GM23338 (cell line): ENCODE measurements around the gene HS1BP3.

ENCODE experiments used
- CREB1 ChIP-seq: fragments of 250-450 bp; sonication (Bioruptor Pico); IDR thresholded peaks from 2 replicates; pipeline ENCODE4 v1.5.0; 2020; ENCODE audit warnings: low read depth, mild to moderate bottlenecking, moderate library complexity
- CTCF ChIP-seq, 2 experiments: fragments of 200-600 bp in 1 of 2; sonication (generic) in 1 of 2; conservative IDR thresholded peaks; 2 replicates each; pipeline versions ENCODE4 v1.5.1 to v1.6.1; 2016 to 2017; ENCODE audit warnings: antibody characterized with exemption in 2 of 2, low read depth in 2 of 2, mild to moderate bottlenecking in 2 of 2, moderate library complexity in 1 of 2
- EZH2 ChIP-seq: fragments of 200-600 bp; sonication (generic); IDR thresholded peaks from one replicate; pipeline ENCODE4 v1.8.0; 2017; ENCODE audit warnings: antibody characterized with exemption, mild to moderate bottlenecking, low read depth; ENCODE audit not compliant: unreplicated experiment
- EZH2phosphoT487 ChIP-seq: fragments of 200-600 bp; sonication (generic); IDR thresholded peaks from one replicate; pipeline ENCODE4 v1.8.1; 2018; ENCODE audit warnings: antibody characterized with exemption; ENCODE audit not compliant: unreplicated experiment
- POLR2AphosphoS5 ChIP-seq: IDR thresholded peaks from 2 replicates; pipeline ENCODE4 v1.6.1; 2016; ENCODE audit warnings: antibody characterized with exemption, low read depth
- REST ChIP-seq: IDR thresholded peaks from one replicate; pipeline ENCODE4 v1.6.1; 2018; ENCODE audit warnings: antibody characterized with exemption; ENCODE audit not compliant: unreplicated experiment
- ZNF331 ChIP-seq: fragments of 250-450 bp; sonication (Bioruptor Pico); IDR thresholded peaks from 2 replicates; pipeline ENCODE4 v1.5.0; 2020; ENCODE audit warnings: low read depth, mild to moderate bottlenecking, moderate library complexity

GRCh38 chr2:20650877-20651730 lies at the start of gene HS1BP3:
- TF ChIP-seq CTCF (conservative IDR thresholded peaks at IDR 0.05; ENCODE audit: low read depth in 2 of 2) (peak; percentile 40 to 91; a peak in 3 of 4 replicates), POLR2AphosphoS5 (peak; percentile 78), EZH2phosphoT487 (no peak), REST (no peak), EZH2 (no peak), ZNF331 (CRISPR knock-in tag) (no peak), CREB1 (CRISPR knock-in tag) (peak; percentile 93)
